GM12878 (cell line): ENCODE results near the gene NOP56. TPM values are rescaled to one million over a fixed set of nuclear protein-coding genes. Genes with fewer than 3 reads are reported as not detected.

Experiments used
- ATAC-seq: fragments of 200-7000 bp; cut with Tn5 transposase; 3 replicates; pipeline ENCODE4 v1.9.1; 2020; ENCODE audit warnings: mild to moderate bottlenecking, moderate library complexity
- BruUV-seq: library from RNA; stranded (reverse); fragments of 400-500 nt; replicated peaks from 2 replicates; lab custom pipeline; 2021; lab: Mats Ljungman, UMichigan
- CTCF ChIA-PET: fragments of 300-600 bp; sonication (Branson Sonifier 250); formaldehyde crosslinking; extraction: SDS; loops from one replicate; lab custom pipeline; 2021; ENCODE audit warnings: inconsistent platforms; lab: Yijun Ruan, JAX
- POLR2A ChIA-PET: fragments of 350-600 bp; formaldehyde crosslinking; extraction: SDS; loops from one replicate; lab custom pipeline; 2021; ENCODE audit warnings: inconsistent platforms; lab: Charles Lee
- RAD21 ChIA-PET: fragments of 300-600 bp; sonication (Branson Sonifier 250); formaldehyde crosslinking; loops from one replicate; lab custom pipeline; 2023; ENCODE audit warnings: antibody characterized with exemption; ENCODE audit not compliant: unreplicated experiment; lab: Charles Lee
- SMC1A ChIA-PET: fragments of 300-600 bp; sonication (Branson Sonifier 250); formaldehyde crosslinking; loops from one replicate; lab custom pipeline; 2023; ENCODE audit not compliant: unreplicated experiment, uncharacterized antibody; lab: Charles Lee
- DNase-seq: peaks from one replicate; pipeline ENCODE4 v3.0.0-alpha.2; 2011; ENCODE audit warnings: low read depth, low spot score
- FAIRE-seq: peaks from 3 replicates; lab custom pipeline; 2011; peaks lifted over from hg19 to GRCh38; lab: Jason Lieb, UNC
- H2AFZ ChIP-seq: 2 replicates; pipeline ENCODE4 v1.6.0; 2011; ENCODE audit warnings: low read depth, low read length, control low read depth; ENCODE audit not compliant: control insufficient read depth
- H3K27ac ChIP-seq: 2 replicates; pipeline ENCODE4 v1.5.1; 2011; ENCODE audit warnings: control low read depth; ENCODE audit not compliant: control insufficient read depth, insufficient read depth
- H3K27me3 ChIP-seq, 2 experiments: replicated peaks in 1 of 2; 2 replicates each; pipeline versions ENCODE4 v1.6.0 to v1.6.1; 2011; ENCODE audit warnings: low read length in 1 of 2; ENCODE audit not compliant: control insufficient read depth in 2 of 2, insufficient read depth in 2 of 2
- H3K36me3 ChIP-seq, 2 experiments: 2 replicates each; pipeline ENCODE4 v1.5.1; 2011; ENCODE audit warnings: low read length in 1 of 2; ENCODE audit not compliant: control insufficient read depth in 2 of 2, insufficient read depth in 2 of 2
- H3K4me1 ChIP-seq: 2 replicates; pipeline ENCODE4 v1.6.1; 2011; ENCODE audit warnings: mild to moderate bottlenecking, low read length, moderate library complexity, mixed read lengths; ENCODE audit not compliant: control insufficient read depth, insufficient read depth
- H3K4me2 ChIP-seq: 2 replicates; pipeline ENCODE4 v1.6.0; 2011; ENCODE audit warnings: control low read depth; ENCODE audit not compliant: control insufficient read depth, insufficient read depth
- H3K4me3 ChIP-seq: fragments of 200-600 bp; sonication (generic); 2 replicates; pipeline ENCODE4 v1.5.1; 2016
- H3K79me2 ChIP-seq: 2 replicates; pipeline ENCODE4 v1.6.0; 2011; ENCODE audit warnings: low read length; ENCODE audit not compliant: control insufficient read depth, insufficient read depth
- H3K9ac ChIP-seq: 2 replicates; pipeline ENCODE4 v1.8.0; 2011; ENCODE audit warnings: low read length, control low read depth, mixed read lengths; ENCODE audit not compliant: control insufficient read depth, insufficient read depth
- H3K9me3 ChIP-seq: replicated peaks from 3 replicates; pipeline ENCODE4 v1.5.1; 2011; ENCODE audit warnings: mild to moderate bottlenecking, low read length; ENCODE audit not compliant: control insufficient read depth, insufficient read depth
- H4K20me1 ChIP-seq: 2 replicates; pipeline ENCODE4 v1.6.0; 2011; ENCODE audit not compliant: control insufficient read depth, insufficient read depth
- BCL3 ChIP-seq: IDR thresholded peaks from 2 replicates; pipeline ENCODE4 v1.6.1; 2011; ENCODE audit warnings: borderline replicate concordance, low read depth, mild to moderate bottlenecking, moderate library complexity, low read length; ENCODE audit not compliant: insufficient read depth, poor library complexity, severe bottlenecking
- CHD4 ChIP-seq: fragments of 200-600 bp; sonication (generic); IDR thresholded peaks from 2 replicates; pipeline ENCODE4 v1.6.1; 2016; ENCODE audit warnings: mild to moderate bottlenecking
- FOXK2 ChIP-seq: fragments of 450-650 bp; IDR thresholded peaks from 2 replicates; pipeline ENCODE4 v1.6.1; 2017; ENCODE audit warnings: mild to moderate bottlenecking, moderate library complexity
- HDGF ChIP-seq: fragments of 450-650 bp; IDR thresholded peaks from 2 replicates; pipeline ENCODE4 v1.6.1; 2016; ENCODE audit warnings: antibody characterized with exemption
- MAX ChIP-seq: IDR thresholded peaks from 2 replicates; pipeline ENCODE4 v1.6.1; 2012; ENCODE audit warnings: low read depth, low read length, improper control_type of control experiment
- MYB ChIP-seq: fragments of 150-350 bp; IDR thresholded peaks from 2 replicates; pipeline ENCODE4 v1.6.1; 2014; ENCODE audit warnings: mild to moderate bottlenecking, low read depth, low read length, borderline replicate concordance
- NR2C2 ChIP-seq: IDR thresholded peaks from 2 replicates; pipeline ENCODE4 v1.6.1; 2011; ENCODE audit warnings: borderline replicate concordance, low read depth; ENCODE audit not compliant: control insufficient read depth, insufficient read length
- SUPT20H ChIP-seq: IDR thresholded peaks from 2 replicates; pipeline ENCODE4 v1.6.1; 2011; ENCODE audit warnings: low read depth, mild to moderate bottlenecking, low read length, moderate library complexity, borderline replicate concordance; ENCODE audit not compliant: control insufficient read depth
- WGBS: methylation state at CpG from one replicate; pipeline ENCODE4 v1.1.6; 2016; ENCODE audit warnings: low lambda C conversion rate; ENCODE audit not compliant: insufficient replicate concordance, insufficient coverage; ENCODE audit errors: missing lambda C conversion rate; 5-methylcytosine and 5-hydroxymethylcytosine counted together
- in situ Hi-C: fragments of 300-500 bp; cut with MboI; formaldehyde crosslinking; loops from 9 replicates; pipeline ENCODE4 v1.14.3; 2018; ENCODE audit warnings: mixed read lengths
- intact Hi-C: fragments of 100-400 bp; cut with micrococcal nuclease; formaldehyde crosslinking; loops from one replicate; pipeline ENCODE4 v1.14.2; 2022; ENCODE audit not compliant: unreplicated experiment
- polyA plus RNA-seq, 11 experiments: library from polyadenylated mRNA; depleted of rRNA in 4 of 11; unstranded in 6 of 11; stranded (reverse) in 5 of 11; fragments of >200 nt; fragmentation: Nextera tagmentation in 4 of 11; fragmentation: Illumina TruSeq in 1 of 11; extraction: Ambion mirVana in 4 of 11; extraction: Trizol in 1 of 11; gene quantifications; 1 replicate in 1 of 11; 2 replicates in 10 of 11; pipeline versions ENCODE4 v1.2.1 to v1.2.3, GENCODE V29; 2011 to 2016; ENCODE audit warnings: inconsistent platforms in 2 of 11, missing spikeins in 2 of 11, low read depth in 1 of 11
- total RNA-seq, 4 experiments: library from RNA; depleted of rRNA in 3 of 4; stranded (reverse); fragments of >200 nt in 3 of 4; fragmentation: Illumina TruSeq in 1 of 4; extraction: Trizol in 1 of 4; gene quantifications; 2 replicates each; pipeline versions ENCODE4 v1.2.1 to v1.2.3, GENCODE V29; 2013 to 2021
- TF ChIP-seq, protein P1 (sequence below): fragments of 150-350 bp; IDR thresholded peaks from 2 replicates; pipeline ENCODE4 v1.6.1; 2016; ENCODE audit warnings: low read depth, low read length
- TF ChIP-seq, protein P2 (sequence below): IDR thresholded peaks from 2 replicates; pipeline ENCODE4 v1.6.1; 2012; ENCODE audit warnings: mild to moderate bottlenecking, low read depth, low read length
- TF ChIP-seq, protein P3 (sequence below): fragments of 450-650 bp; conservative IDR thresholded peaks from 2 replicates; pipeline ENCODE4 v1.6.1; 2017; ENCODE audit warnings: mild to moderate bottlenecking, moderate library complexity

The NOP56 gene
- total and polyA plus RNA-seq, 10 of the 15 experiments (the other 5 are each of a cell fraction or from before 2014, with no cell fraction given) = 254 to 550 (median 464) TPM

- no peak for TF ChIP-seq MAX
- no peak for TF ChIP-seq CHD4
- no peak for TF ChIP-seq NR2C2
- TF ChIP-seq, protein P1, sequence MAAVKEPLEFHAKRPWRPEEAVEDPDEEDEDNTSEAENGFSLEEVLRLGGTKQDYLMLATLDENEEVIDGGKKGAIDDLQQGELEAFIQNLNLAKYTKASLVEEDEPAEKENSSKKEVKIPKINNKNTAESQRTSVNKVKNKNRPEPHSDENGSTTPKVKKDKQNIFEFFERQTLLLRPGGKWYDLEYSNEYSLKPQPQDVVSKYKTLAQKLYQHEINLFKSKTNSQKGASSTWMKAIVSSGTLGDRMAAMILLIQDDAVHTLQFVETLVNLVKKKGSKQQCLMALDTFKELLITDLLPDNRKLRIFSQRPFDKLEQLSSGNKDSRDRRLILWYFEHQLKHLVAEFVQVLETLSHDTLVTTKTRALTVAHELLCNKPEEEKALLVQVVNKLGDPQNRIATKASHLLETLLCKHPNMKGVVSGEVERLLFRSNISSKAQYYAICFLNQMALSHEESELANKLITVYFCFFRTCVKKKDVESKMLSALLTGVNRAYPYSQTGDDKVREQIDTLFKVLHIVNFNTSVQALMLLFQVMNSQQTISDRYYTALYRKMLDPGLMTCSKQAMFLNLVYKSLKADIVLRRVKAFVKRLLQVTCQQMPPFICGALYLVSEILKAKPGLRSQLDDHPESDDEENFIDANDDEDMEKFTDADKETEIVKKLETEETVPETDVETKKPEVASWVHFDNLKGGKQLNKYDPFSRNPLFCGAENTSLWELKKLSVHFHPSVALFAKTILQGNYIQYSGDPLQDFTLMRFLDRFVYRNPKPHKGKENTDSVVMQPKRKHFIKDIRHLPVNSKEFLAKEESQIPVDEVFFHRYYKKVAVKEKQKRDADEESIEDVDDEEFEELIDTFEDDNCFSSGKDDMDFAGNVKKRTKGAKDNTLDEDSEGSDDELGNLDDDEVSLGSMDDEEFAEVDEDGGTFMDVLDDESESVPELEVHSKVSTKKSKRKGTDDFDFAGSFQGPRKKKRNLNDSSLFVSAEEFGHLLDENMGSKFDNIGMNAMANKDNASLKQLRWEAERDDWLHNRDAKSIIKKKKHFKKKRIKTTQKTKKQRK = no peak
- TF ChIP-seq FOXK2 = no peak
- no peak for TF ChIP-seq MYB
These were observed 48.5 kb upstream of the NOP56 start (continued) for GRCh38 chr20:2603816-2604505.

GRCh38 chr20:2604506-2604835 lies 48.0 kb upstream of the NOP56 start:
- CTCF ChIA-PET = no interaction called here
- no peaks in the 10 kb centered on the region for H3K27me3 ChIP-seq
- in situ Hi-C loops (no loop called here), intact Hi-C loops (no loop called here)
- H3K36me3 ChIP-seq = no peaks in the 10 kb centered on the region
- DNase-seq = no peak
- SMC1A ChIA-PET = no interaction called here
- no TSS peak for BruUV-seq
- no peaks in the 10 kb centered on the region for H4K20me1 ChIP-seq
- no peaks in the 10 kb centered on the region for H3K4me1 ChIP-seq
- no peak overlapping the region for H3K4me2 ChIP-seq
- 50% methylated on average over 3 of the region's 3 CpGs for WGBS
- H3K9me3 ChIP-seq = peaks cover 2% of the 10 kb centered on the region; the same call in 2 of the 3 replicates
- FAIRE-seq = no peak
- RAD21 ChIA-PET = no interaction called here
- POLR2A ChIA-PET = no interaction called here
- H3K9ac ChIP-seq = no peak overlapping the region
- H3K27ac ChIP-seq = no peak overlapping the region
- ATAC-seq = no peak
- H3K79me2 ChIP-seq = no peaks in the 10 kb centered on the region
- no peak overlapping the region for H2AFZ ChIP-seq
- H3K4me3 ChIP-seq = no peak overlapping the region
- TF ChIP-seq, protein P2, sequence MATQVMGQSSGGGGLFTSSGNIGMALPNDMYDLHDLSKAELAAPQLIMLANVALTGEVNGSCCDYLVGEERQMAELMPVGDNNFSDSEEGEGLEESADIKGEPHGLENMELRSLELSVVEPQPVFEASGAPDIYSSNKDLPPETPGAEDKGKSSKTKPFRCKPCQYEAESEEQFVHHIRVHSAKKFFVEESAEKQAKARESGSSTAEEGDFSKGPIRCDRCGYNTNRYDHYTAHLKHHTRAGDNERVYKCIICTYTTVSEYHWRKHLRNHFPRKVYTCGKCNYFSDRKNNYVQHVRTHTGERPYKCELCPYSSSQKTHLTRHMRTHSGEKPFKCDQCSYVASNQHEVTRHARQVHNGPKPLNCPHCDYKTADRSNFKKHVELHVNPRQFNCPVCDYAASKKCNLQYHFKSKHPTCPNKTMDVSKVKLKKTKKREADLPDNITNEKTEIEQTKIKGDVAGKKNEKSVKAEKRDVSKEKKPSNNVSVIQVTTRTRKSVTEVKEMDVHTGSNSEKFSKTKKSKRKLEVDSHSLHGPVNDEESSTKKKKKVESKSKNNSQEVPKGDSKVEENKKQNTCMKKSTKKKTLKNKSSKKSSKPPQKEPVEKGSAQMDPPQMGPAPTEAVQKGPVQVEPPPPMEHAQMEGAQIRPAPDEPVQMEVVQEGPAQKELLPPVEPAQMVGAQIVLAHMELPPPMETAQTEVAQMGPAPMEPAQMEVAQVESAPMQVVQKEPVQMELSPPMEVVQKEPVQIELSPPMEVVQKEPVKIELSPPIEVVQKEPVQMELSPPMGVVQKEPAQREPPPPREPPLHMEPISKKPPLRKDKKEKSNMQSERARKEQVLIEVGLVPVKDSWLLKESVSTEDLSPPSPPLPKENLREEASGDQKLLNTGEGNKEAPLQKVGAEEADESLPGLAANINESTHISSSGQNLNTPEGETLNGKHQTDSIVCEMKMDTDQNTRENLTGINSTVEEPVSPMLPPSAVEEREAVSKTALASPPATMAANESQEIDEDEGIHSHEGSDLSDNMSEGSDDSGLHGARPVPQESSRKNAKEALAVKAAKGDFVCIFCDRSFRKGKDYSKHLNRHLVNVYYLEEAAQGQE = no peak
- TF ChIP-seq, protein P3, sequence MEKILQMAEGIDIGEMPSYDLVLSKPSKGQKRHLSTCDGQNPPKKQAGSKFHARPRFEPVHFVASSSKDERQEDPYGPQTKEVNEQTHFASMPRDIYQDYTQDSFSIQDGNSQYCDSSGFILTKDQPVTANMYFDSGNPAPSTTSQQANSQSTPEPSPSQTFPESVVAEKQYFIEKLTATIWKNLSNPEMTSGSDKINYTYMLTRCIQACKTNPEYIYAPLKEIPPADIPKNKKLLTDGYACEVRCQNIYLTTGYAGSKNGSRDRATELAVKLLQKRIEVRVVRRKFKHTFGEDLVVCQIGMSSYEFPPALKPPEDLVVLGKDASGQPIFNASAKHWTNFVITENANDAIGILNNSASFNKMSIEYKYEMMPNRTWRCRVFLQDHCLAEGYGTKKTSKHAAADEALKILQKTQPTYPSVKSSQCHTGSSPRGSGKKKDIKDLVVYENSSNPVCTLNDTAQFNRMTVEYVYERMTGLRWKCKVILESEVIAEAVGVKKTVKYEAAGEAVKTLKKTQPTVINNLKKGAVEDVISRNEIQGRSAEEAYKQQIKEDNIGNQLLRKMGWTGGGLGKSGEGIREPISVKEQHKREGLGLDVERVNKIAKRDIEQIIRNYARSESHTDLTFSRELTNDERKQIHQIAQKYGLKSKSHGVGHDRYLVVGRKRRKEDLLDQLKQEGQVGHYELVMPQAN = no peak
- no peak for TF ChIP-seq HDGF
- TF ChIP-seq BCL3 = no peak
- no peak for TF ChIP-seq SUPT20H
